HG02852 (cell line): ENCODE data around the gene CGREF1.
A peak's percentile ranks its signal among the peaks of the same experiment; 100 is the strongest.

Experiments
- ATAC-seq: cut with Tn5 transposase; IDR thresholded peaks from one replicate; pipeline ENCODE4 v1.9.1; 2021; ENCODE audit warnings: mild to moderate bottlenecking, moderate library complexity; ENCODE audit not compliant: unreplicated experiment

The CGREF1 gene

GRCh38 chr2:27051902-27052645, 66.9 kb downstream of the CGREF1 start:
- ATAC-seq, result no peak

GRCh38 chr2:27050996-27051901, 67.7 kb downstream of the CGREF1 start, which contains the start of gene AGBL5:
Gene AGBL5 (plus strand): TSS chr2:27051668. CDS start chr2:27052959, 1,291 bp downstream.
- ATAC-seq, result peak; percentile 66
